Measurements from ENCODE around the gene NOP53.

DNA sequence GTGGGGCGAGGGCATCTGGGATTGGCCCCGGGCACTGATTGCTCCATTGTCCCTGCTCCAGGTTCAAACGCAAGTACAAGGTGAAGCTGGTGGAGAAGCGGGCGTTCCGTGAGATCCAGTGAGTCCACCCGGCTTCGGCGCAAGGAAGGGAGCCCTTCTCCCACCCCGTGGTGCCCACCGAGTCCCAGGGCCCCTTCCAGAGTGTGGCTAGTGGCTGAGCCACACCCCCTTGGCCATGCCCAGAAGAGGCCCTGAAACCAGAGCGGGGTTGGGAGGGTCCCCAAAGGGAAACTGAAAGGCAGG, 11.2 kb downstream of the NOP53 start:
- TF ChIP-seq RCOR1 (IDR thresholded peaks at IDR 0.05; ENCODE audit: insufficient replicate concordance, low read length) (no peak), POLR2A (IDR thresholded peaks at IDR 0.05; ENCODE audit: low read depth, low read length) (no peak)
- TF ChIP-seq, protein P1, sequence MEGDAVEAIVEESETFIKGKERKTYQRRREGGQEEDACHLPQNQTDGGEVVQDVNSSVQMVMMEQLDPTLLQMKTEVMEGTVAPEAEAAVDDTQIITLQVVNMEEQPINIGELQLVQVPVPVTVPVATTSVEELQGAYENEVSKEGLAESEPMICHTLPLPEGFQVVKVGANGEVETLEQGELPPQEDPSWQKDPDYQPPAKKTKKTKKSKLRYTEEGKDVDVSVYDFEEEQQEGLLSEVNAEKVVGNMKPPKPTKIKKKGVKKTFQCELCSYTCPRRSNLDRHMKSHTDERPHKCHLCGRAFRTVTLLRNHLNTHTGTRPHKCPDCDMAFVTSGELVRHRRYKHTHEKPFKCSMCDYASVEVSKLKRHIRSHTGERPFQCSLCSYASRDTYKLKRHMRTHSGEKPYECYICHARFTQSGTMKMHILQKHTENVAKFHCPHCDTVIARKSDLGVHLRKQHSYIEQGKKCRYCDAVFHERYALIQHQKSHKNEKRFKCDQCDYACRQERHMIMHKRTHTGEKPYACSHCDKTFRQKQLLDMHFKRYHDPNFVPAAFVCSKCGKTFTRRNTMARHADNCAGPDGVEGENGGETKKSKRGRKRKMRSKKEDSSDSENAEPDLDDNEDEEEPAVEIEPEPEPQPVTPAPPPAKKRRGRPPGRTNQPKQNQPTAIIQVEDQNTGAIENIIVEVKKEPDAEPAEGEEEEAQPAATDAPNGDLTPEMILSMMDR (conservative IDR thresholded peaks at IDR 0.05; ENCODE audit: low read depth, low read length), result no peak

Data from IMR-90 (cell line).